NCI-H526 treated with DMSO at 0.1 percent for 48 hours (cell line): ENCODE measurements around the gene TMED7.
A peak's percentile ranks its signal among the peaks of the same experiment; 100 is the strongest.

ENCODE experiments used
- DNase-seq: peaks from one replicate; lab custom pipeline; 2025; lab: John Stamatoyannopoulos, UW

Gene TMED7

DNA sequence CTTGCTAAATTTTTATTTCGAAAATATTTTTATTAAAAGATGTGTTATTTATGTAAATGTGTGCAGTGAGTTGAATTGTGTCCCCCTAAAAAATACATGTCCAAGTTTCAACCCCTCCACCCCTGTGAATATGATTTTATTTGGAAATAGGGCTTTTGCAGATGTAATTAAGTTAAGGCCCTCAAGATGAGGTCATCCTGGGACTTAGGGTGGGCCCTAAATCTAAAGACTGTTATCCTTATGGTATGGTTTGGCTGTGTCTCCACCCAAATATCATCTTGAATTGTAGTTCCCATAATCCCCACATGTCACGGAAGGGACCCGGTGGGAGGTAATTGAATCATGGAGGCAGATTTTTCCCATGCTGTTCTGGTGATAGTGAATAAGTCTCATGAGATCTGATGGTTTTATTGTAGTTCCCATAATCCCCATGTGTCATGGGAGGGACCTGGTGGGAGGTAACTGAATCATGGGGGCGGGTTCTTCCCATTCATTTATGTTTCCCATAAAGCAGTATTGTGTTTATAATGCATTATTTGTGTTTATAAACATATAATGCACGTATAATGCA lies 1.5 kb upstream of the TMED7 start:
- no peak for DNase-seq

GRCh38 chr5:115626445-115626823 lies 598 bp upstream of the TMED7 start:
- DNase-seq, result peak; percentile 45

GRCh38 chr5:115624994-115625393 lies 842 bp downstream of the TMED7 start:
- DNase-seq, result no peak

DNA sequence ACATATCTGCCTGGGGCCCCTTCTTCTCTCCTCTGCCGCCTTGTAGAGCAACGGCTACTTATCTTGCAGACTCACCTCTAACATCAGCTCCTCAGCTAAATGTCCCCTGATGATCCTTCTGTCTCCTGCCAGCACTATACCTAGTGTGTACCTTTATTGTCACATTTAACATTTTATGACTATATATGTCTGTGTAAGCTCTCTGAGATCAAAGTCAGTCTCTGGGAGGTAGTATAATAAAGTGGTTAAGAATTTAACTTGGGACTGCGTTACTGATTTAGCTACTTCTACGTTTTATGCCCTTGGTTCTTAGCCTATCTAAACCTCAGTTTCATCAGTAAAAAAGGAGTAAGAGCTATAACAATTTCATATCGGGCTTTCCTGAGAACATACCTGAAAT lies 2.2 kb downstream of the TMED7 start:
- DNase-seq, result no peak

DNA sequence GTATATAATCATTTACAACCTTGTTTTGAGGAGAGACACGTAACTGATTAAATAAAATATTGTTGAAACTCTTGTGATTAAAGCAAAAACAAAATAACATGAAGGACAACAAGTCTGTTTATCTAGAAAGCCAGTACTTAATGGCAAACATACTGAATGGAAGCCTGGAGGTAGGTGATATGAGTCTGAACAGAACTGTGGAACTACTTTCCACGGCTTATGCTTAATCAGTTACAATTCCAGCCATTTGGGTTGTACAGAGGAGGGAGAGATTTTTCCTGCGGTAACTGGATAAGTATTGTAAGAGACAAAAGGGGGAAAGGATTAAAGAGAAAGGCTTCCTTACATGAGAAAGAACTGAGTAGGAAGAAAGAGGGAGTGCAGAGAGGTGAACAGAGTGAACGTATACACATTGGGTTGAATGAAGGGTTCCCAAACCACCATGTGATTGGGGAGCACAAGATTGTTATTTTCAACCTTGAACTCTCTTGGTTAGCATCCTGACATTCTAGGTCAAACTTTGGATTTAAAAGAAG lies 4.4 kb downstream of the TMED7 start:
- no peak for DNase-seq

DNA sequence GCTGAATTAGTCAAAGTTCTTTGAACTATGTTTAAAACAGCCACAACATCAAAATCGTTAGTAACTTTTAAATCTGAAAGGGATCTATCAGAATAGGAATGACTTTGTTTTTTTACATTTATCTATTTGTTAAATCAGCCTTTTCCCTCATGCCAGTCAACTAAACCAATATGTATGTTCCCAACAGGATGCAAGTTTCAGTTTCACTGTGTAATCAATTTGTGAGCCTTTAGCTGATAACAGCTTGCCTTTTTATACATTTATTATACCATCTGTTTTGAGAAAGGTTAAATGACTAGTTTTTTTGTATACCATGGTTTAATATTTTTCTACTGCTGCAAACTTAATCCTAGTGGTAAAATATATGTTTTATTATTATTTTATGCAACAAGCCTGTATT lies 8.9 kb downstream of the TMED7 start:
- DNase-seq, result no peak

- no peak for DNase-seq
Observed at GRCh38 chr5:115616472-115616871, 9.4 kb downstream of the TMED7 start.

- DNase-seq, result no peak
Observed at GRCh38 chr5:115611873-115612272, 14.0 kb downstream of the TMED7 start.

DNA sequence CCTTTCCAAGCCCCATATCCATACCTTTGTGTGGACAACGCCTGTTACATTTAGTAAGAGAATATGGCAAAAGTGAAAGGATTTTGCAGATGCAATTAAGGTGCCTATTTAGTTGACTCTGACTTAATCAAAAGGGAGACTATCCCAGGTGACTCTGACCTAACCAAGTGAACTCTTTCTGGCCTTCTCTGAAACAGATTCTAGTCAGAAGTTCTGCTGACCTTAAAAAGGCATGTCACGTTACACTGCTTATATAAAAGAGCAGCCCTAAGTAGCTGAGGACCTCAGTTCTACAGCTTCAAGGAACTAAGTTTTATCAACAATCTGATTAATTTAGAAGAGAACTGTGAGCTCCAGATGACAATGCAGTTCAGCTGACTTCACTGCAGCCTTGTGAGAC lies 17.9 kb downstream of the TMED7 start:
- no peak for DNase-seq

DNA sequence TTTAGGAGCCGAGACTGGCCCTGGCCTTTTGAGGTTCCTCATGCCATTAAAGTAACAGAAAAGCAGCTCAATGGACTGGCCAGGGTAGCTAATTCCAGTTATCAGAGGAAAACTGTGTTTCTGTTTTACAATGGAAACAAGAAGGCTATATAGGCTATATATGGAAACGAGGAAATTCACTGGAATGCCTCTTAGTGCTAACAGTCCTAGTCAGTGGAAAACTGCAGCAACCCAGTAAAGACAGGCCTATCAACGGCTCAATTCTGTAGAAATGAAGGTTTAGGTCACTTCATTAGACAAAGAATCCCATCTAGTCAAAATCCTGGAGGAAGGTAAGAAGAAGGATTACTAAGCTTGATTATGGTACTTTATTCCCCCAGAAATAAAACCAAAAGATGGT lies 20.4 kb downstream of the TMED7 start:
- no peak for DNase-seq

DNA sequence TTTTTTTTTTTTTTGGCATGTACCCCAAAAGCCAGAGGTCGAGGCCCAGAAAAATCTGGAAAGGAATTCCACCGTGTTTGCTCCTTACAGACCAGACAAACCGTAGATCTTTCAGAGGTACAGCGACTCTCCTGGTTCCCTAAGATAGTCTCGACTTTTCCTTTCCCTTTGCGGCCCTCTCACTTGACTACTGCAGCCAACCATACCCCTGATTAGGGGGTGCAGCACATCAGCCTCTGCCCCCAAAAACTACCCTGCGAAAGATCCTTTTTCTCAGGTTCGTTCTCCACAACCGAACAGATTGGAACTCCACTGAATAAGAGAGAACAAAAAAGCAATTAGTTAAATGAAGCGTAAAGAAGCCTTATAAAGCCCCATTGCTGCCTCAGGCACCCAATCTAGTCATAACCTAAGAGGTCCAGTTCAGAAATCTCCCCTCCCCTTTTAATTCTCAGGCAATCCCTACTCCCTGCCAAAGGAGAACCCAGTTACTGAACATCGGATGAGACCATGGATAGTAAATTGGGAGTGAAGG lies 23.2 kb downstream of the TMED7 start:
- no peak for DNase-seq

DNA sequence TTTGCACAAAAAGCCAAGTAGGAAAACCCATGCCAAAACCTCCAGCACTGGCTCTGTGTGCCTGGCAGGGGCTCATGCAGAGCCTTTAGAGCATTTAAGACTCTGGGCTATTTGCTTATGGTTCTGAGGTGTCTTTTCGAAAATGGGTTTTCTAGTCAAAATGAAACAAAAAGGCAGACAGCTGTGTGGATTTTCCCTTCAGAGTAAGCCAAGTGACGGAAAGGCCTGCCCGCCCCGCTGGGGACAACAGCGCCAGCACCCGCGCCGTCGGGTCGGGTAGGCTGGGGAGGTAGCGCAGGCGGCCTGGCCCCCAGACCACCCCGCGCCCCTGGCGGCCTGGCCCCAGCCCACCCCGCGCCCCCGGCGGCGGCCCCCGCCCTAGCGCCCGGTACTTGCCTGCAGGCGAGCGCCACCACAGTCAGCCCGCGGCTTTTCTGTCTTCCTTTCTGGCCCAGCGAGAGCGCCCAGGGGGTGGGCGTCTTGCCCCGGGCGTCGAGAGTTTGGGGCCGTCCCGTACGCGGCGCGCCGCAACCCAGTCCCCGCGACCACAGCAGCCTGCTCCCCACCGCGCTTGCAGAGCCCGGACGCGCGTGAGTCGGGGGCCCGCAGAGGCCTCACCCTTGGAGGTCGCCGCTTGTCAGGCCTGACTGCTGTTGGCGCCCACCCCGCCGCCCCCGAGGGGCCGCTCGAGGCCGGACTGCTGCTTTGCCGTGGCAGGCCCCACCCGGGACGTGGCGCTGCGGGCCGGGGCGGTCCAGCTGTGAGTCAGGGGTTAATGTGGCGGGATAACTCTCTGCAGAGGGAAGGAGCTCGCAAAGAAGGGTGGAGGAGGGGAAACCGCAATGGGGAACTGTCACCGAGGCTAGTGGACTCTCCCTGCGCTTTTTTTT lies 23.9 kb downstream of the TMED7 start, which contains the start of gene TICAM2:
TSS of gene TICAM2 (minus strand) at position 779 of the 890 bp plus-strand sequence. CDS start 21,223 bp downstream, outside the sequence.
- peak; percentile 31 for DNase-seq

GRCh38 chr5:115600766-115601165 lies 25.1 kb downstream of the TMED7 start:
- DNase-seq, result no peak

- no peak for DNase-seq
Observed at GRCh38 chr5:115599924-115600323, 25.9 kb downstream of the TMED7 start.

GRCh38 chr5:115599502-115599901 lies 26.3 kb downstream of the TMED7 start:
- DNase-seq, result peak; percentile 11

DNA sequence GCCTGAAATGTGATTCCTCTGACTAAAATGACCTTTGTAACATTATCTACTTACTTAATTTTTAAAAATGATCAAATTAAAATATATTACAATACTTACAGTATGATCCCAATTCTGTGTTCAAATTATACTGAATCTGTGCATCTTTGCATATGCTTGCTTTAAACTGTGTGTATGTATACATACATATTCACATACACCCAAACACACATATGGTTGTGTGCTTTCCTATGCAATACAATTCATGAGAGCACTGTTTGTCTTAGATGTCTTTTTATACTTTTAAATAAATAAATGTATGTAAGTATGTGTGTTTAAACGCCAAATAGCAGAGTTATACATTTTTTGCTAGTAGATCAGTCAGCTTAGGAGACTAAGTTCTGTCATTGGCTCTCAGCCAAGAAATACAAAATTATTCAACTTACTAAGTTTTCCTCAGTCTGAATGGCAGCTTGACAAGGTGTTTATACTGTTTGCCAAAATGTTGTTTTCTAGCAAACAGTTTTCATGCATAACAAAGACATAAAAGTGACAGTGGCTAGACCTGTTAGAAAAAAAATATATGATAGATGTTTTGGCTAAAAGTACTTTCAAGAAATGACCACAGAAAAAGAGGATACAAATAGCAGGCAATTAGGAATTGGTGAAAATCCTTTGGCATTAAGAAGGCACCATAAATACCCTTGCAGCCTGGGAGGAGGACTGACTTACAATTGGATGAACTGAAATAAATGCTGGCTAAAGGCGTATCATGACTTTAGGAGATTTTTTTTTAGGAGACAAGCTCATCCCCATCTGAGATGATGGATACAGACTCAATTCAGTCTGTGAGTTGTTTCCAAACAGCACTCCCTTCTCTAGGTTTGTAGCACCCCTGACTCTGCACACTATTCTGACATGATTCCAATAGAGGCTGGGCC lies 31.4 kb downstream of the TMED7 start:
- no peak for DNase-seq

DNA sequence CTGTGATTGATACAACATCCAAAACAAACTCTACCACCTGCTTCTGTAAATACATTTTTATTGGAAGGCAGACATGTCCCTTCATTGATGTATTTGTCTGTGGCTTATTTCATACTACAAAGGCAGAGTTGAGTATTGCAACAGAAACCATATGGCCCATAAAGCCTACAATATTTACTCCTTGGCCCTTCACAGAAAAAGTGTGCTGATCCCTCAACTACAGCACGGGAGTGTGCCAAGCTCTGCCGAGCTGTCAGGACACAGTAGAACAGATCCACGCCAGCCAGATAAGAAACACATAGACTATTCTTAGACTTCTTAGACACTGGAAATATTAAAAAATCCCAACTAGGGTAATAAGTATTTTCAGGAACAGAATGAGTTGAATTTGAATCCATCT lies 36.8 kb downstream of the TMED7 start:
- DNase-seq, result no peak

DNA sequence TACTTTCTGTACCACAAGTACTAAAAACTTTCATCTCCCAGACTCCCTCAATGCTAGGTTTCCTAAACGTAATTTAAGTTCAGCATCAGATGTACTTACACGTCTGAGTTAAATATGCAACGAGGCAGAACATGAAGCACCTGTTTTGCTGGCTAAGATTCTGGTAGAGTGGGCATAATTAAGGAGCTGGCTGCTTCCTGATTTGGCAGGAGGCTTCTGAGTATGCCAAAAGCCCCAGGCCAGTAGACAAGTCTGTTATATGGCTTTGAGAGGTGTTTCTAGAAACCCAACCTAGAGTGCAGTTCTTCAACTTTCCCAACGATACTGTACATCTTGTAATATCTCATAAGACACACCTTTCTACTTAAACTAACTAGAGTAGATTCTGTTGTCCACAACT lies 37.2 kb downstream of the TMED7 start:
- DNase-seq, result no peak

DNA sequence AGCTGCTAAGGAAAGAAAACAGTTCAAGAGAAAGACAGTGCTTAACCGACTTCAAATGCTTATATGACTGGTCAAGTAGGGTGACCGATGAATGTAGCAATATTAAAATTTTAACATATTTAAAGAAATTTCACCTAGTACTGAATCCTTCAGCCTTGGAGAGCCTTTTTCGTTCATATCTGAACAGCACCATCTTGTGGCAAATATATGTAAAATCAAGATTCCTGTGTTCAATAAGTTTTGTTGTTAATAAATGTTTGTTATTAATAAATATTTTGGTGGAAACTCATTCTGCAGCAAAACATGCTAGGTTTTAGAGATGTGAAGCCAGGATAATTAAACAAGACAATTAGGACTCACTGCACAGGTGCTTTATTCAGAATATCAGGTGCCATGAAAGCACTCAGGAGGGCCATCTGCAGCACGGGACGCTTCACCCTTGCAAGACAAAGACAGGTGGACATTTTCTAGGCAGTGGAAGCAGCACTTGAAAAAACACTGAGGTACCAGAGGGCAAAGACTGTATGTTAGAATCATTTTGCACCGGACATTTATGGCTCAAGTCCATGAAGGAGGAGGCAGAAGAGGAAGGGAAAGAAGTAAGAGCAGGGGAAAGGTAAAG lies 39.2 kb downstream of the TMED7 start:
- DNase-seq, result peak; percentile 6

- DNase-seq, result no peak
Observed at GRCh38 chr5:115585265-115585664, 40.6 kb downstream of the TMED7 start.

DNA sequence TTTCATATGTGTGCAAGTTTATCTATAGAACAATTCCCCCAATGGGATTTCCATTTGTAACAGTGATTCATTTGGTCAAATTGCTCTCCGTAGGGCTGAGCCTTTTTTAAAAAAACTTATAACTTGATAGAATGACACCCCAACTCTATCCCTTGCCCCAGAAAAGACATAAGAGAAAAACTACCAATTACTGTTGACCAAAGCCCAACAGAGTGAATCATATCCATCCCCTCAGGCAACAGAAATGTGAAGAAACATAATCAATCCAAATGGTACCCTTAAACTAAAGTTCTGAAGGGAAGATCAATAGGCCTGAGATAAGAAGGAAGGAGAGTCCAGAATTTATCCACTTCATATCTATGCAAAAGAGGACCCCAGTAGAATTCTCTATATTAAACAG lies 41.3 kb downstream of the TMED7 start:
- DNase-seq, result no peak

GRCh38 chr5:115583474-115583873 lies 42.4 kb downstream of the TMED7 start:
- DNase-seq, result no peak
